Measurements from ENCODE around the gene FGF6.

DNA sequence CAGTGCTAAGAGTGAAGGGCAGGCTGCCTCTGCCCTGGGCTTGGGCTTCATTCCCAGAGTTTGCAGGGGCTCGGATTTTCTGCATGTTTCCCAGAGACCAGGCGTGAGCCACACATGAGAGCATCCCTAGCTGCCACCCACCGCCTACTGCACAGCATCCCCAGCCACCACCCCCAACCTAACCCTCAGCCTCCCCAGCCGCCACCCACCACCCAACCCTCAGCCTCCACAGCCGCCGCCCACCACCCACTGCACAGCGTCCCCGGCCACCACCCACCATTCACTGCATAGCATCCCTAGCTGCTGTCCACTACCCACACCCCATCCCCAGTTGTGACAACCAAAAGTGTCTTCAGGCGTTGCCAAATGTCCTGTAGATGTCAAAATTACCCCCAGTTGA lies 22.6 kb downstream of the FGF6 start:
- TF ChIP-seq CTCF (IDR thresholded peaks at IDR 0.05) = no peak
- TF ChIP-seq POLR2AphosphoS5 (IDR thresholded peaks at IDR 0.05) = no peak
- no peak for TF ChIP-seq POLR2A (IDR thresholded peaks at IDR 0.05)

Data from gastroesophageal sphincter (tissue), 3 donors.